GM19023 (cell line): ENCODE results near the gene MAGI1.
"Not testable (repeated sequence)": the region's sequence is repeated elsewhere in the genome, so short reads cannot be mapped to it uniquely, and the experiment has no call there.

Experiments used
- ATAC-seq: cut with Tn5 transposase; IDR thresholded peaks from one replicate; pipeline ENCODE4 v1.9.1; 2021; ENCODE audit warnings: mild to moderate bottlenecking, moderate library complexity; ENCODE audit not compliant: unreplicated experiment

Gene MAGI1

GRCh38 chr3:66038726-66039589, at the start of gene MAGI1:
MAGI1 (minus strand) TSS chr3:66038918; CDS start chr3:66038308, 610 bp downstream.
- peak; percentile 82 for ATAC-seq

- no peak for ATAC-seq
Observed at GRCh38 chr3:66083784-66084213, 45.1 kb upstream of the MAGI1 start.

GRCh38 chr3:66083096-66083678, 44.5 kb upstream of the MAGI1 start:
- ATAC-seq = no peak

GRCh38 chr3:66082679-66083078, 44.0 kb upstream of the MAGI1 start:
- ATAC-seq = no peak

GRCh38 chr3:66080167-66080566, 41.4 kb upstream of the MAGI1 start:
- ATAC-seq = no peak

- ATAC-seq = no peak
Observed at GRCh38 chr3:66077973-66078372, 39.3 kb upstream of the MAGI1 start.

- no peak for ATAC-seq
Observed at GRCh38 chr3:66076861-66077470, 38.2 kb upstream of the MAGI1 start.

- ATAC-seq = no peak
Observed at GRCh38 chr3:66075281-66075680, 36.6 kb upstream of the MAGI1 start.

- no peak for ATAC-seq
Observed at GRCh38 chr3:66073464-66074141, 34.9 kb upstream of the MAGI1 start.

- no peak for ATAC-seq
Observed at GRCh38 chr3:66068255-66068654, 29.5 kb upstream of the MAGI1 start.

- ATAC-seq = no peak
Observed at GRCh38 chr3:66066963-66067617, 28.4 kb upstream of the MAGI1 start.

GRCh38 chr3:66055289-66055688, 16.6 kb upstream of the MAGI1 start:
- ATAC-seq = no peak

- ATAC-seq = no peak
Observed at GRCh38 chr3:66053550-66054094, 14.9 kb upstream of the MAGI1 start.

- ATAC-seq = no peak
Observed at GRCh38 chr3:66052721-66053549, 14.2 kb upstream of the MAGI1 start.

- ATAC-seq = no peak
Observed at GRCh38 chr3:66050821-66051220, 12.1 kb upstream of the MAGI1 start.

GRCh38 chr3:66048051-66048395, 9.3 kb upstream of the MAGI1 start:
- no peak for ATAC-seq

GRCh38 chr3:66047311-66048050, 8.8 kb upstream of the MAGI1 start:
- no peak for ATAC-seq

- ATAC-seq = not testable (repeated sequence)
Observed at GRCh38 chr3:66046321-66046720, 7.6 kb upstream of the MAGI1 start.

GRCh38 chr3:66041828-66042227, 3.1 kb upstream of the MAGI1 start:
- ATAC-seq = no peak
